ENCODE results near the gene CSNK2A1.
A peak's percentile ranks its signal among the peaks of the same experiment; 100 is the strongest.

The CSNK2A1 gene

GRCh38 chr20:564192-564591, 20.6 kb upstream of the CSNK2A1 start:
- DNase-seq (ENCODE audit: low read depth) = no peak

- DNase-seq (ENCODE audit: low read depth) = no peak
These were observed 19.6 kb upstream of the CSNK2A1 start for GRCh38 chr20:563187-563586.

GRCh38 chr20:562232-562897, 18.8 kb upstream of the CSNK2A1 start:
- DNase-seq (ENCODE audit: low read depth) = no peak

GRCh38 chr20:561437-562231, 18.0 kb upstream of the CSNK2A1 start:
- DNase-seq (ENCODE audit: low read depth) = peak; percentile 38

GRCh38 chr20:560680-561079, 17.1 kb upstream of the CSNK2A1 start:
- no peak for DNase-seq (ENCODE audit: low read depth)

- DNase-seq (ENCODE audit: low read depth) = no peak
These were observed 14.5 kb upstream of the CSNK2A1 start for GRCh38 chr20:558117-558516.

- no peak for DNase-seq (ENCODE audit: low read depth)
These were observed 13.4 kb upstream of the CSNK2A1 start for GRCh38 chr20:556984-557383.

GRCh38 chr20:555976-556385, 12.4 kb upstream of the CSNK2A1 start:
- no peak for DNase-seq (ENCODE audit: low read depth)

GRCh38 chr20:550611-551010, 7.0 kb upstream of the CSNK2A1 start:
- DNase-seq (ENCODE audit: low read depth) = no peak

GRCh38 chr20:549722-550496, 6.3 kb upstream of the CSNK2A1 start:
- DNase-seq (ENCODE audit: low read depth) = no peak

GRCh38 chr20:548906-549305, 5.3 kb upstream of the CSNK2A1 start:
- no peak for DNase-seq (ENCODE audit: low read depth)

GRCh38 chr20:547394-547793, 3.8 kb upstream of the CSNK2A1 start:
- DNase-seq (ENCODE audit: low read depth) = no peak

GRCh38 chr20:546353-546752, 2.8 kb upstream of the CSNK2A1 start:
- no peak for DNase-seq (ENCODE audit: low read depth)

GRCh38 chr20:544153-544725, 649 bp upstream of the CSNK2A1 start:
- no peak for DNase-seq (ENCODE audit: low read depth)

GRCh38 chr20:542777-543368, 717 bp downstream of the CSNK2A1 start:
- DNase-seq (ENCODE audit: low read depth) = no peak

GRCh38 chr20:540391-541201, 3.0 kb downstream of the CSNK2A1 start:
- no peak for DNase-seq (ENCODE audit: low read depth)

- DNase-seq (ENCODE audit: low read depth) = no peak
These were observed 3.7 kb downstream of the CSNK2A1 start for GRCh38 chr20:539848-540247.

GRCh38 chr20:539191-539590, 4.4 kb downstream of the CSNK2A1 start:
- DNase-seq (ENCODE audit: low read depth) = no peak

- no peak for DNase-seq (ENCODE audit: low read depth)
These were observed 5.6 kb downstream of the CSNK2A1 start for GRCh38 chr20:537983-538382.

GRCh38 chr20:536426-537010, 7.1 kb downstream of the CSNK2A1 start:
- DNase-seq (ENCODE audit: low read depth) = no peak

- no peak for DNase-seq (ENCODE audit: low read depth)
These were observed 7.6 kb downstream of the CSNK2A1 start for GRCh38 chr20:535958-536357.
